PFSK-1 (cell line): Measurements from ENCODE around the gene MACF1.

Source experiments
- FOXP2 ChIP-seq: optimal IDR thresholded peaks from 2 replicates; pipeline ENCODE3; 2011; ENCODE audit warnings: borderline replicate concordance, control low read depth, inconsistent platforms; ENCODE audit not compliant: insufficient read depth; ENCODE audit errors: extremely low read length, extremely low read depth
- POLR2AphosphoS5 ChIP-seq: IDR thresholded peaks from 2 replicates; pipeline ENCODE4 v1.6.1; 2012; ENCODE audit warnings: low read depth, mild to moderate bottlenecking, control low read depth, low read length, moderate library complexity
- SIN3A ChIP-seq: IDR thresholded peaks from 2 replicates; pipeline ENCODE4 v1.6.1; 2012; ENCODE audit warnings: mild to moderate bottlenecking, low read length, moderate library complexity, borderline replicate concordance; ENCODE audit not compliant: insufficient read depth
- TAF1 ChIP-seq: IDR thresholded peaks from 2 replicates; pipeline ENCODE4 v1.6.1; 2012; ENCODE audit warnings: low read length, control low read depth, borderline replicate concordance; ENCODE audit not compliant: insufficient read depth
- TF ChIP-seq, protein P1 (sequence below), 2 experiments: IDR thresholded peaks; 2 replicates each; pipeline versions ENCODE4 v1.6.1 to v1.8.0; 2011 to 2012; ENCODE audit warnings: low read depth in 2 of 2, low read length in 2 of 2, control low read depth in 1 of 2, inconsistent platforms in 1 of 2, mild to moderate bottlenecking in 1 of 2, moderate library complexity in 1 of 2; ENCODE audit not compliant: insufficient read depth in 1 of 2

- TF ChIP-seq TAF1 (no peak), FOXP2 (no peak), SIN3A (no peak), POLR2AphosphoS5 (no peak)
- TF ChIP-seq, protein P1, sequence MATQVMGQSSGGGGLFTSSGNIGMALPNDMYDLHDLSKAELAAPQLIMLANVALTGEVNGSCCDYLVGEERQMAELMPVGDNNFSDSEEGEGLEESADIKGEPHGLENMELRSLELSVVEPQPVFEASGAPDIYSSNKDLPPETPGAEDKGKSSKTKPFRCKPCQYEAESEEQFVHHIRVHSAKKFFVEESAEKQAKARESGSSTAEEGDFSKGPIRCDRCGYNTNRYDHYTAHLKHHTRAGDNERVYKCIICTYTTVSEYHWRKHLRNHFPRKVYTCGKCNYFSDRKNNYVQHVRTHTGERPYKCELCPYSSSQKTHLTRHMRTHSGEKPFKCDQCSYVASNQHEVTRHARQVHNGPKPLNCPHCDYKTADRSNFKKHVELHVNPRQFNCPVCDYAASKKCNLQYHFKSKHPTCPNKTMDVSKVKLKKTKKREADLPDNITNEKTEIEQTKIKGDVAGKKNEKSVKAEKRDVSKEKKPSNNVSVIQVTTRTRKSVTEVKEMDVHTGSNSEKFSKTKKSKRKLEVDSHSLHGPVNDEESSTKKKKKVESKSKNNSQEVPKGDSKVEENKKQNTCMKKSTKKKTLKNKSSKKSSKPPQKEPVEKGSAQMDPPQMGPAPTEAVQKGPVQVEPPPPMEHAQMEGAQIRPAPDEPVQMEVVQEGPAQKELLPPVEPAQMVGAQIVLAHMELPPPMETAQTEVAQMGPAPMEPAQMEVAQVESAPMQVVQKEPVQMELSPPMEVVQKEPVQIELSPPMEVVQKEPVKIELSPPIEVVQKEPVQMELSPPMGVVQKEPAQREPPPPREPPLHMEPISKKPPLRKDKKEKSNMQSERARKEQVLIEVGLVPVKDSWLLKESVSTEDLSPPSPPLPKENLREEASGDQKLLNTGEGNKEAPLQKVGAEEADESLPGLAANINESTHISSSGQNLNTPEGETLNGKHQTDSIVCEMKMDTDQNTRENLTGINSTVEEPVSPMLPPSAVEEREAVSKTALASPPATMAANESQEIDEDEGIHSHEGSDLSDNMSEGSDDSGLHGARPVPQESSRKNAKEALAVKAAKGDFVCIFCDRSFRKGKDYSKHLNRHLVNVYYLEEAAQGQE (IDR thresholded peaks at IDR 0.05; ENCODE audit: insufficient read depth in 1 of 2, low read depth in 2 of 2, low read length in 2 of 2): no peak
These were observed 165.1 kb downstream of the MACF1 start for GRCh38 chr1:39369565-39369964.
